ENCODE measurements around the gene IL17RB.

IL17RB gene

DNA sequence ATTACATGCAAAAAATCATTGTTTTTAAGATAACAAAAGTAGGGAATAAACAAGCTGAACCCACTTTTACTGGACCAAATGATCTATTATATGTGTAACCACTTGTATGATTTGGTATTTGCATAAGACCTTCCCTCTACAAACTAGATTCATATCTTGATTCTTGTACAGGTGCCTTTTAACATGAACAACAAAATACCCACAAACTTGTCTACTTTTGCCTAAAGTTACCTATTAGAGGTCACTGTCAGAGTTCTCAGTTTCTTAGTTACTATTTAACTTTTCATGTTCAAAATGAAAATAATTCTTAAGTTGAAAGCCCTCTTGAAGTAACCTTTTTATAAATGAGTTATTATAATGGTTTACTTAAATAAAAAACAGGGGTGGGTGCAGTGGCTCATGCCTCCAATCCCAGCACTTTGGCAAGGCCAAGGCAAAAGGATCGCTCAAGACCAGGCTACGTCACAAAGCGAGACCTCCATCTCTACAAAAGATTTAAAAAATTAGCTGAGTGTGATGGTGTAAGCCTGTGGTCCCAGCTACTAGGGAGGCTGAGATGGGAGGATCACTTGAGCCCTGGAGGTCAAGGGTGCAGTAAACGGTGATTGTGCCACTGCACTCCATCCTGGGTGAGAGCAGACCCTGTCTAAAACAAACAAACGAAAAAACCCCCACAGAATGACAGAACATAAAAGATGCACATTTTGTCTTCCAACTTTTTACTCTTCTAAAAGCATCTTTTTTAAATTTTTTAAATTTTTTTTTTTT lies 19.5 kb downstream of the IL17RB start:
- no peak for DNase-seq

DNA sequence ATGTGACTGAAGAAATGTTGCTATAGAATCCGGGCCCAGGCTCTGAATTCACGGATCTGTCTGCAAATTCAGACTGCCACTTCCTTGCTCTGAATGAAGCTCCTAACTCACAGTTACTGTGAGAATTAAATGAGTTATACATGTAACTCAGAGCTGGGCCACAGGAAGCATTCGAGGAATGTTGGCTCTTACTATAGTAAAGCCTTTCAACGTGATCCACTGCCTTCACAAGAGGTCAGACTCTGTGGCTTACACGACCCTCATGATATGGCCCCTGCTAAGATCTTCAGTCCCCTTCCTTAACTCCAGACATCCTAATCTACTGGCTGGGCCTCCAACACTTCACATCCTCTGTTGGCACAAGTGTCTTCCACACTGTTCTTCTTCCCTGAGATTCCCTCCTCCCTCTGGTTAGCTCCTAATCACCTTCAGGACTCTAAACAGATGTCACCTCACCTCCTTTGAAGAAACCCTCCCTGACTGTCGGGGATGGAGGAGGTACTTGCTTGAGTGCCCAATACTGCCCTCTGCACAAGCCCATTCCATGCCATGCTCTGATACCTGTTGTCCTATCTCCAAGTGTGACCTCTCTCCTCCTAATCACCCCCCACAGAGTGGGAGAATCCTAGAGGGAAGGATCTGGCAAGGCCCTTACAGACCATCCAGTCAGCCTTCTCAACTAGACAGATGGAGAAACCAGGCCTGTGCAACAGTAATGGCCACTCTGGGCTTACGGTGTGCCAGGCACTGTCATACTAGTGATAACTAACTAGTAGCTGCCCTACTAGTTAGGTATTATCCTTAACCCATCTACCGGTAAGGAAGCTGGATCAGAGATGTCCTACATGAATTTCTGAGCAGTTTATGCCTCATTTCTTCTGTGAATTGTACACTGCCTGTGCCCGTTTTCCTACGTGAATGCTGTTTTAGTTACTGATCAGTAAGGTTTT lies 34.3 kb downstream of the IL17RB start:
- DNase-seq, result no peak

DNA sequence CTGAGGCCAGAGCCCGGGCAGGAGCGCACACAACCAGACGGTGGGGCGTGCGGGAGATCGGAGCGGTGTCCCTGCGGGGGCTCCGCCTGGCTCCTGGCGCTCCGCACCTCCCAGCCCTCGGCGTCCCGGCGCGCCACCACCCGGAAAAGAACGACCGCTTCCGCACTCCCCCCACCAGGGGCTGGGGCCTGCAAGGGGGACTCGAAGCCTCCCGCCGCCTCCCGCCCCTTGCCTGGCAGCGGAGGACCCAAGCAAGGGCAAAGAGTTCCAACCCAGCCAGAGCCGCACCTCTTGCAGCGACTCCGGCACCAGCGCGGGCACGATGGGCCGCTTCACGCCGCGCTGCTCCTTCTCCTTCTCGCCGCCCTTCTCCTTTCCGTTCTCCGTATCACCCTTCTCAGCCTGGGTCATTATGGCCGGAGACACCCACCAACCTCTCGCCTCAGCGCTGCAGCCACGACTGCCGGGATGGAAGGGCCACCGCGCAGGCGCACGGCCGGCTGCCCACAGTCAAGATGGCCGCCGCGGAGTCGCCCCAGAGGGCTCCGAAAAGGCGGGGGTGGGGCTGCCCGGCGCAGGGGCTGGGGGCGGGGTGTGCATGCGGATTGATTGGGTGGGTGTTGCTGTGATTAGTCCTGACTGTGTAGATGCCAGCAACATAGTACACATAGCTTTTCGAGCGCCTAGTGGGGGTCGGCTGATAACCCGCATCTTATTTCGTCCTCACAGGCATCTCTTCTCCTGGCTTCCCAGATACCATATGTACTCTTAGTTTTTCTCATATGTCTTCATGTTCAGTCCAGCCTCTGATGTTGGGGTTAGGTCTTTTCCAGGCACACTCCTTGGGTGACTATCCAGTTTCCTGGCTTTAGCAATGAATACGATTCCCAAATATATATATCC lies 35.6 kb downstream of the IL17RB start, which contains the start of gene ACTR8:
Gene ACTR8, minus strand, starts transcription at position 462 of the 903 bp plus-strand sequence. Its CDS starts 51 bp downstream, at position 411.
- DNase-seq, result peak; percentile 87

GRCh38 chr3:53883008-53883407 lies 36.6 kb downstream of the IL17RB start:
- no peak for DNase-seq

DNA sequence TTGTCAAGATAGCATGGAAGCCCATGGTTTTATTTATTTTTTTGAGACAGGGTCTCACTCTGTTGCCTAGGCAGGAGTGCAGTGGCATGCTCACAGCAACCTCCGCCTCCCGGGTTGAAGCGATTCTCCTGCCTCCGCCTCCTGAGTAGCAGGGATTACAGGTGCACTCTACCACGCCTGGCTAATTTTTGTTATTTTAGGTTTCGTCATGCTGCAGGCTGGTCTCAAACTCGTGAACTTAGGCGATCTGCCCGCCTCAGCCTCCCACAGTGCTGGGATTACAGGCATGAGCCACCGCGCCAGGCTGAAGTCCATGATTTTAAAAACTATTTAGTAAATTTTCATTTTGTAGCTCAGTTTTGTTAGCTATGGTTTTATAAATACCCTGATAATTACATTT lies 38.3 kb downstream of the IL17RB start:
- no peak for DNase-seq

DNA sequence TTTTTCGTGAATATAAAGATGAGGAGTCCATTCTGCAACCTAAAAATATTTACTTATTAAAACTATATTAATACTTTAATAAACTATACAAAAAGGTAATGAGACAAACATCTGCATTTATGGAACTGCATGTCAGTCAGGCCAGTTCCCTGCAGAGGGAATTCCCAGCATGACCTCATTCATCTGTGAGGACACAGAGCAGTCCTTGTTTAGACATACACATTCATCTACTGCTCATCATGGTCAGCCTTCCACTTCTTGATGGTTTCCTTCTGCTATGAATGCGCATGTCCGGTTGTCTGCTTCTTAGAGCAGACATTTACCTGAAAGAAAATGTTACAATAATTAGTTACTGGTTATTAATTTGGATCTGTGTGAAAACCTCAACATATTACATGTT lies 38.9 kb downstream of the IL17RB start:
- DNase-seq, result no peak

- no peak for DNase-seq
Observed at GRCh38 chr3:53887446-53887845, 41.1 kb downstream of the IL17RB start.

DNA sequence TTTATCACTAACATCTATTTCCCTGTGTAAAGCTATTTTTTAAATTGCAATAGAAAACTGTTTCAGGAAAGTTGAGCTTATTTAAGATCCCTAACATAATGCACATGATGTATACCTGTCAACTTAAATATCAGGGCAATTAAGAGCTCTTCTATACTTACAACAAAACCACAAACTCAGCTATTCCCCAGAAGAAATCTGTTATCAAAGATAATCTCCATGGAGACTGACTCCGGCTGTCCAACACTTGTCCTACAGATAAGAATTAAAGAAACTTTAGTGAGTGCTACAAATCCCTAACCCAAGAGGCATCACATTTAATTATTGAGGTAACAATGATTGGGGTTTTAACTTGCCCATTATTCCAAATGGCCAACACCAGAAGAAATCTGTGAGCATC lies 41.9 kb downstream of the IL17RB start:
- no peak for DNase-seq

DNA sequence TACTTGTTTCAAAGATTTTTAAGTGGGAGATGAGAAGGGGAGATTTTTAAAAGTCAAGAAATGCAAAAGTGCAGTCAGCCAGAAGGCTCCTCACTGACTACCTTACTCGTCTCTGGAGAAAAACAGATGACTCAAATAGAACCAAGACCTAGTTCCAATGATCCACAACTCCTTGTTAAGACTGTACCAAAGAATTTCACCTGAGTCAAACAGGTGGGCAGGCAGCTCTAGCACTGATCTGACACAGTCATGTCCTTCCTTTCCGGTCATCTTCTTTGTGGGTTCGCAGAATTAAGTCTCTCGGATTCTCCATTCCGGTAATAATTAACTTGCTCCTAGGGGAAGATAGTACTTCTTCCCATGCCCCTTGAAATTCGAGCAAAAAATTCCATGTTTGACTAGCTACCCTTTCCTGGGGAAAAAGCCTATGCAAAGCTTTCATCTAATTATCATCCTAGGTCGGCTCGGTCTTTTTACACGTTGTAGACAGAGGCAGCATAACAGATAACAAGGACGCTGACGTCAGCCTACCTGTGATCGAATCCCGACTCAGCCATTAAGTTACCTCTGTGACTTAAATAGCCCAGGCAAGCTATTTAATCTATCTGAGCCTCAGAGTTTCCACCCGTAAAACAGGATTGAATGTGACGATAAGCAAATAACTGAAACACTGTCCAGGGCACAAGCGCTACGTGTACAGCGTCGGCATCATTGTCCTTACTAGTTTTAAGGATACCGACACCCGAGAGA lies 44.5 kb downstream of the IL17RB start:
- DNase-seq, result peak; percentile 61

DNA sequence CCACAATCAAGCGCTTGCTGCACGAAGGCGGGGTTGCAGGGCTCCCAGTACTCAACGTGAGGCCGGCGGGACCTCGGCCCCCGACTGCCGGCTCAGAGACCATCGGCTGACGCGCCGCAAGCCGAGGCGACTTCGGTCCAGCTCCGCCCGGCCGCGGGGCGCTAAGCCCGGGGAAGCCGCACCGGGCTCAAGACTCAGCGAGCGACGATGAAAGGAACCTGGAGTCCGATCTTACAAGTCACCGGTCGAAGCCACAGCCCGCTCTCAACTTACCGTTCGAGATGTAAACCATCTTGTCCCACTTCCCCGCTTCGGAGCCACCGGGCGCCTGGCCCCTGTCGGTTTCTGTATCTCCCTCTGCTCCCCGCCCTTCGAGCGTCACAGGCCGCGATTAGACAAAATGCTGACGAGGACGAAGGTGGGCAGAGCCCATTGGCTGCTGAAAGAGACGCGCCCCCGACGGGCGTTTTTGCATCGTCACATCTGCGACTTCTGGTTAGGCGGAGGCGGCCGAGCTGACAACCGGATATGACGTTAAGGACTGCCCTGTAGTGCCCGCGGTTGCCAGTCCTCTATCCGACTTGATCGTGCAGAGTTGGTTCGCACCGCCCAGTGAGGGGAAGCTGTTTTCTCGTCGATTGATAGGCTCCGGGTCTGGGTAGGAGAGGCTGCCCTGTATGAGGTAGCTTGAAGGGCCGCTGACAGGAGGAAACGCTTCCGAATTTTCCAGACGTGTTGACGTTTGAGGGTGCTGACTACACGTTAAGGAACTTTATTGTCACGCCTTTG lies 45.3 kb downstream of the IL17RB start, which contains the start of gene SELENOK:
Gene SELENOK, minus strand, starts transcription at position 363 of the 789 bp plus-strand sequence.
- peak; percentile 97 for DNase-seq

GRCh38 chr3:53892286-53892637 lies 45.9 kb downstream of the IL17RB start:
- DNase-seq, result no peak

GRCh38 chr3:53899750-53900149 lies 53.4 kb downstream of the IL17RB start:
- no peak for DNase-seq

- DNase-seq, result no peak
Observed at GRCh38 chr3:53900666-53901331, 54.4 kb downstream of the IL17RB start.

DNA sequence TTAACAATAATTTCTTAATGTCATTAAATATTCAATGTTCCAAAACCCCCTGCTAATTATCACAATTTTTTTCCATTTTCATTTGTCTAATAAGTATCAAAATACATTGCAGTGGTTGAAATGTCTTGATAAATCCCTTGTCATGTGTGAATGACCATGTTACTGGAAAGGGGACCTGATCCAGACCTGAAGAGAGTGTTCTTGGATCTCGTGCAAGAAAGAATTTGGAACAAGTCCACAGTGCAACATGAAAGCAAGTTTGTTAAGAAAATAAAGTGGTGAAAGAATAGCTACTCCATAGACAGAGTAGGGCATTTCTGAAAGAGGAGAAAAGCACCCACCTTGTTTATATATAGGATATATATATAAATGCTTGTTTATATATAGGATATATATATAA lies 55.7 kb downstream of the IL17RB start:
- no peak for DNase-seq

GRCh38 chr3:53902711-53903110 lies 56.3 kb downstream of the IL17RB start:
- DNase-seq, result no peak

DNA sequence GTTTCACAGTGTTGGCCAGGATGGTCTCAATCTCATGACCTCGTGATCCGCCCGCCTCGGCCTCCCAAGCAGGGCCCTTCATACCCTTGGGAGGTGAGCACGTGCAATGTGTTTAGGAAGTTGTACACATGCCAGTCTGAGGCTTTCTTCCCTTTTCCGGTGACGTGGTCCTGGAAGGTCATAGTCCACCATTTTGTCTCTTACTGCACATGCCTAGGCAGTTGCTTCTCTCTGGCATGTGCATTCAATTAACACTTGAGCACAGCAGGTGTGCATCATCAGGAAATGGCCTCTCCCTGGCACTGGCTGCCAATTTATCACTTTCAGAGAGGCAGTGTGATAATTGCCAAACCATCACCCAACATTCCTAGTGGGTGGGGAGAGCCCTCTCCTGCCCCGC lies 67.0 kb downstream of the IL17RB start:
- DNase-seq, result no peak
